Coronary artery (tissue), 2 donors: Measurements from ENCODE around the gene PDE6G.

Source experiments
- DNase-seq: peaks from one replicate; pipeline ENCODE4 v3.0.0-alpha.2; 2017; ENCODE audit warnings: low spot score
- H3K27ac ChIP-seq, 2 donors: fragments of 200-600 bp; sonication (generic); one replicate each; pipeline ENCODE4 v1.5.1; 2016 to 2019
- H3K4me3 ChIP-seq: fragments of 200-600 bp; sonication (generic); 2 replicates; pipeline ENCODE4 v1.5.1; 2016; ENCODE audit warnings: mild to moderate bottlenecking, moderate library complexity
- TF ChIP-seq, protein P1 (sequence below): fragments of 200-600 bp; sonication (generic); IDR thresholded peaks from one replicate; pipeline ENCODE4 v1.5.1; 2019; ENCODE audit warnings: antibody characterized with exemption

Gene PDE6G

GRCh38 chr17:81700353-81701287 is 44.3 kb upstream of the PDE6G start:
- TF ChIP-seq, protein P1, sequence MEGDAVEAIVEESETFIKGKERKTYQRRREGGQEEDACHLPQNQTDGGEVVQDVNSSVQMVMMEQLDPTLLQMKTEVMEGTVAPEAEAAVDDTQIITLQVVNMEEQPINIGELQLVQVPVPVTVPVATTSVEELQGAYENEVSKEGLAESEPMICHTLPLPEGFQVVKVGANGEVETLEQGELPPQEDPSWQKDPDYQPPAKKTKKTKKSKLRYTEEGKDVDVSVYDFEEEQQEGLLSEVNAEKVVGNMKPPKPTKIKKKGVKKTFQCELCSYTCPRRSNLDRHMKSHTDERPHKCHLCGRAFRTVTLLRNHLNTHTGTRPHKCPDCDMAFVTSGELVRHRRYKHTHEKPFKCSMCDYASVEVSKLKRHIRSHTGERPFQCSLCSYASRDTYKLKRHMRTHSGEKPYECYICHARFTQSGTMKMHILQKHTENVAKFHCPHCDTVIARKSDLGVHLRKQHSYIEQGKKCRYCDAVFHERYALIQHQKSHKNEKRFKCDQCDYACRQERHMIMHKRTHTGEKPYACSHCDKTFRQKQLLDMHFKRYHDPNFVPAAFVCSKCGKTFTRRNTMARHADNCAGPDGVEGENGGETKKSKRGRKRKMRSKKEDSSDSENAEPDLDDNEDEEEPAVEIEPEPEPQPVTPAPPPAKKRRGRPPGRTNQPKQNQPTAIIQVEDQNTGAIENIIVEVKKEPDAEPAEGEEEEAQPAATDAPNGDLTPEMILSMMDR, result no peak
- Histone ChIP-seq H3K4me3 (no peak overlapping the region), H3K27ac (no peak overlapping the region)
- DNase-seq, result no peak

- no peak overlapping the region for H3K27ac ChIP-seq
- no peak overlapping the region for H3K4me3 ChIP-seq
- DNase-seq, result no peak
- TF ChIP-seq, protein P1, result no peak
These were observed 41.1 kb upstream of the PDE6G start for GRCh38 chr17:81697261-81698044.

- Histone ChIP-seq H3K27ac (no peak overlapping the region), H3K4me3 (no peak overlapping the region)
- DNase-seq, result no peak
- TF ChIP-seq, protein P1, result no peak
These were observed 40.0 kb upstream of the PDE6G start for GRCh38 chr17:81696218-81696941.

DNA sequence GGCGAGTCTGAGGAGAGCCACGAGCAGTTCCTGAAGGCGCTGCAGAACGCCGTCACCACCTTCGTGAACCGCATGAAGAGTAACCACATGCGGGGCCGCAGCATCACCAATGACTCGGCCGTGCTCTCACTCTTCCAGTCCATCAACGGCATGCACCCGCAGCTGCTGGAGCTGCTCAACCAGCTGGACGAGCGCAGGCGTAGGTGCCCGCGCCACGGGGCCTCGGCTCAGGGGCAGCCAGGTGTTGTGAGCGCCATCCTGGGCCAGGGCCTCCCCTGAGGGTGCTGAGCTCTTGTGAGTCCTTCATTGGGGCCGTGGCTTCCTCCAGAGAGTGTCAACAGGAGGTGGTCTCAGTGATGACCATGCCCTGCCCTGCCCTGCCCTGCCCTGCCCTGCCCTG is 39.5 kb upstream of the PDE6G start:
- TF ChIP-seq, protein P1, result no peak
- no peak overlapping the region for H3K27ac ChIP-seq
- no peak for DNase-seq
- no peak overlapping the region for H3K4me3 ChIP-seq

DNA sequence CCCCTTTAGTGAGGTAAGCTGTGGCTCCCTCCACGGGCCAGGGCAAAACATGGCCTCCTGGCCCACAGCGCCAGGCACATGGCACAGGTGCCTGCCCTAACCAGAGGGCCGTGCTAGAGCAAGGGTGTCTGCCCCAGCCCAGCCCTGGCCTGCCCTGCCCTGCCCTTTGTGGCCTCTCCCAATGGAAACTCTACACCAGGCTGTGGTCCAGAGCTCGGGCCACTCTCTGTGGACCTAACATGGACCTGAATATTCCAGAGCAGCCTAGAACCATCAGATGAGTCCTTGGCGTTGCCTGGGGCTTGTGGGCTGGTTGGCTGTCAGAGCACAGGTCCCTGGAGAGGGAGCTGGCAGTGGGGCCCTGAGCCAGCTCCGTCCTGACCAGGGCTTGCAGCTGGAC is 38.9 kb upstream of the PDE6G start:
- H3K4me3 ChIP-seq, result no peak overlapping the region
- TF ChIP-seq, protein P1, result no peak
- DNase-seq, result no peak
- H3K27ac ChIP-seq, result no peak overlapping the region

DNA sequence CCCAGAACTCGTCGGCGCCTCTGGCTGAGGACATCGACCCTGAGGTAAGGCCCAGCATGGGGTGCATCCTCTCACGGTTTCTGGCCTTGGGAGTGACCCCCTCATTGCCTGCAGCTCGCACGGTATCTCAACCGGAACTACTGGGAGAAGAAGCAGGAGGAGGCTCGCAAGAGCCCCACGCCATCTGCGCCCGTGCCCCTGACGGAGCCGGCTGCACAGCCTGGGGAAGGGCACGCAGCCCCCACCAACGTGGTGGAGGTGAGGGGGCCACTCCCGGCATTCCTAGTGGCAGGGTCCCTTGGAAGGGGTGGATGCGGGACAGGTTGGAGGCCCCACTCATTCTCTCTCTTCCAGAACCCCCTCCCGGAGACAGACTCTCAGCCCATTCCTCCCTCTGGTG is 38.5 kb upstream of the PDE6G start:
- TF ChIP-seq, protein P1, result no peak
- H3K27ac ChIP-seq, result no peak overlapping the region
- no peak overlapping the region for H3K4me3 ChIP-seq
- no peak for DNase-seq
